ENCODE results near the gene C16orf95.

The C16orf95 gene

GRCh38 chr16:87330646-87331045 is 13.5 kb upstream of the C16orf95 start:
- DNase-seq: no peak

- no peak for DNase-seq
Observed at GRCh38 chr16:87330257-87330624, 13.0 kb upstream of the C16orf95 start.

DNA sequence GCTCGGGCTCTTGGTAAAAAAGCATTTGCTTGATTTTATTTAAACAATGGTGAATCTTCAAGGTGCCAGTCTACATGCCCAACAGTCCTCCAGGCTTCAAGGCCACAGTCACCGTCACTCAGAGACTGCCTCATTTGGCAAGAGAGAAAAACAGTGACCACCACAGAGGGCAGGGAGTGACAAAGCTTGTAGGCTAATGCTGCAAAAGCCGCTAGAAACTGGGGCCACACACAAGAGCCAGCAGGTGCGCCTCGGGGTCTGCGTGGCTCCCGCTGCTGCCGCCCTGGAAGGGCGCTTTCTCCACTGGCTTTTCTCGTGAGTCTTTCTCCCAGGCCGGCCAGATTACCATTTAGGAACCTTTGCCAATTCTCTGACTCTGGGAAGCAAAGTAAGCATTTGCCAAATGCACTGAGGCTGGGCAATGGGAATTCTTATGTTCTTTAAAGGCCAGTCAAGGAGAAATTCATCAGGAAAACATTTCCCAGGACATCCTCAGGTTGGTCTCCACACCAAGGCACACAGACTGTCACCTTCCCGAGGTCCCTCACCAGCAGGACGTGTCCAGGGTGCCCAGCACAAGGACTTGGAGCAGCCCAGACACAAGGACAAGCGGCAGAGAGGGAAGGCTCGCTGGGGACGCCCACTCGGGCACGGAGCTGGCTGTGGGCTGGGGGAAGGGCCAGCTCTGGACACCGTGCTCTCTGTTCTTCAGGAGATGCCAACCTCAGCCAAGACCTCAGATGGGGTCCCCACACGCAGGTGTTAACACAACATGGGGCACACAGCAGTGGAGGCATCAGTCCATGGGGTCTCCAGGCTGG is 12.5 kb upstream of the C16orf95 start:
- DNase-seq: no peak

GRCh38 chr16:87328846-87329245 is 11.7 kb upstream of the C16orf95 start:
- peak; percentile 36 for DNase-seq

DNA sequence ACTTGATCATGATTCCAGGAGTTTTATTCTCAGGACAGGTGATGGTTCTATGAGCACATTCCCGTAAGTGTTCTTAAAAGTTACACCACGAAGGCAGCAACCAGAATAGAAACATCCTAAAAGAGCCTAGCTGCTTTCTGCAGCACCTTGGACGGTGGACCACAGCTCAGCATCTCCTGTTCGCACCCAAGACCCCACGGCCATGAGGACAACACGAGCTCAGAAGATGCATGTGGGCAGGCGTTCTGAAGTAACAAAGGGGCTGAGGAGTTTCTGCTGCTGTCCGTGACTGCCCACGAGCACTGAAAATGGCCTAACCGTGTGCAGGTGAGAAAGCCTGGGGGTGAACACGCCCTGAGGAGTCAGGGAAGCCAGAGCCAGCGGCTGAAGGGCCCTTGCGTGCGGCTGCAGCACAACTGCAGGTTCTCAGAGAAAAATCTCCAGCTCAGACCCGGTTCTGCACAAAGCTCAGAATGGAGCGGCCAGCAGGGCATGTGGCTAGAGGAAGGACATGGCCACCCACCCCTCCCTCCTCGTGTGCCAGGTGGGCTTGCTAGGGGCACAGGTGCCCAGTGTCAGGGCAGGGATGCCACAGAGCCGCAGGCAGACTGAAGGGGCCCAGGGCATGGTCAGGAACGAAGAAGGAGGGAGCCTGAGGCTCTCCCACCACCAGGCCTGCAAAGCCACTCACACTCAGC is 10.8 kb upstream of the C16orf95 start:
- DNase-seq: no peak

- DNase-seq: no peak
Observed at GRCh38 chr16:87326151-87326571, 9.0 kb upstream of the C16orf95 start.

- DNase-seq: no peak
Observed at GRCh38 chr16:87325423-87325858, 8.2 kb upstream of the C16orf95 start.

DNA sequence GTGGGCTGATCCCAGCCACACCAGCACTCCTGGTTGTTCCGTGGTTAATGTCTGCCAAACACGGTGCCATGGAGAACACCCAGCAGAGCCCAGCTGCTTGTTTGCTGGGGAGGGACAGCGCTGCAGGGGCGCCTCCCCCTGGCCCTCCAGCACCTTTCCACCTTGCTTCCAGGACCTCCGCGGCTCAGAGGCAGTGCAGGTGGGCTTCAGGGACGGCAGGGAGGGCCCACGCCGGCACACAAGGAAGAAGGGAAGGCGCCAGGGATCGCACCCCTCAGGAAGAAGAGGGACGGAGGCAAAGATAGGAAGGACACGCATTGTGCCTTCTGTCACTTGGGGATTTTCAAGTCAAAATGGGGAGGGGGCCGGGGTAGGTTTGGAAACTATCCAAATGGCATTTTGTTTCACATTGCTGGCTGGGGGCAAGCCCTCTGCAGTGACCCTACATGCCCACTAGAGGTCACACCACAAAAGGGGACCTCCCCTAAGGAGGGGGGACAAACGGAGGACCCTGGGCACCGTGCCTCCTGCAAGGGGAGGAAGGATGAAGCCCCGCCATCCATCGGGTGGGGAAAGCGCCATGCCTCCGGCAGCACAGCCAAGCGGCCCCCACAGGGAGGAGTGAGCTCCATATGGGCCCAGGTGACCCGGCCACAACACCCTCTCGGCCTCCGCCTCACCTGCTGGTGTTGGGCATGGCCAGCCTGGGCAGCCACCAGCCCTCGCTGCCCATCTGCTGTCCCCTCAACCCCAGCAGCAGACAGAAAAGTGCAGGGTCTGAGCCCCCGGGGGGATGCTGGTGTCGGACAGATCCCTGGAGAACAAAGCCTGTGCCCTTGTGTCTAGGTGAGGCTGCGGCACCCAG is 7.5 kb upstream of the C16orf95 start:
- DNase-seq: peak; percentile 27

DNA sequence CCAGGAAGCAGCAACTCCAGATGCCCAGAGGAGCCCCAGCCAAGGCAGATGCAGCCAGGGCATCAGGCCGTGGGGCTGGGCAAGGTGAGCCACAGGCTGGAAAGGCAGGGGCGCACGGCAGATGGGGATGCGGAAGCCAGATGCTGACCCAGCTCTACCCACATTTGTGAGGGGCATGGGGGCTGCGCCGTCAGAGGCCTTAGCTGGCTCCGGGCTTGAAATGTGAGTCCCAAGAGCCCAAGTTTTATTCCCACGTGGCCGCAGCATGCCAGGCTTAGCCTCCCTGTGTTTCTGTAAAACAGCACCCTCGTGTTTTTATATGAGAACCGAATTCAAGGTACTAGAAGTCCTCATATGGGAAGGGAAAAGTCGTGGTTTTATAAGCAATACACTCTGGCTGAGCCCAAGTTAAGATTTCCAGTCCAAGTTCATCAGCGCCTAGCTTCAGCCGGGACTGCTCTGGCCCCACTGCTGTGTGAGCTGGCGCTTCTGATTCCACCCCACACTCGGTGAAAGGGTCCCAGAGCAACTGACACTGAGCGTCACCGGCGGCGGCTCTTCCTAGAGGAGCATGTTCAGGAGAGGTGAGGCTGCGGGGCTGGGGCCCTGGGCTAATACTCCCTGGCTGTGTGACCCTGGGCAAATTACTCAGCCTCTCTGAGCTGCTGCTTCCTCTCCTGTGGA is 6.7 kb upstream of the C16orf95 start:
- no peak for DNase-seq

DNA sequence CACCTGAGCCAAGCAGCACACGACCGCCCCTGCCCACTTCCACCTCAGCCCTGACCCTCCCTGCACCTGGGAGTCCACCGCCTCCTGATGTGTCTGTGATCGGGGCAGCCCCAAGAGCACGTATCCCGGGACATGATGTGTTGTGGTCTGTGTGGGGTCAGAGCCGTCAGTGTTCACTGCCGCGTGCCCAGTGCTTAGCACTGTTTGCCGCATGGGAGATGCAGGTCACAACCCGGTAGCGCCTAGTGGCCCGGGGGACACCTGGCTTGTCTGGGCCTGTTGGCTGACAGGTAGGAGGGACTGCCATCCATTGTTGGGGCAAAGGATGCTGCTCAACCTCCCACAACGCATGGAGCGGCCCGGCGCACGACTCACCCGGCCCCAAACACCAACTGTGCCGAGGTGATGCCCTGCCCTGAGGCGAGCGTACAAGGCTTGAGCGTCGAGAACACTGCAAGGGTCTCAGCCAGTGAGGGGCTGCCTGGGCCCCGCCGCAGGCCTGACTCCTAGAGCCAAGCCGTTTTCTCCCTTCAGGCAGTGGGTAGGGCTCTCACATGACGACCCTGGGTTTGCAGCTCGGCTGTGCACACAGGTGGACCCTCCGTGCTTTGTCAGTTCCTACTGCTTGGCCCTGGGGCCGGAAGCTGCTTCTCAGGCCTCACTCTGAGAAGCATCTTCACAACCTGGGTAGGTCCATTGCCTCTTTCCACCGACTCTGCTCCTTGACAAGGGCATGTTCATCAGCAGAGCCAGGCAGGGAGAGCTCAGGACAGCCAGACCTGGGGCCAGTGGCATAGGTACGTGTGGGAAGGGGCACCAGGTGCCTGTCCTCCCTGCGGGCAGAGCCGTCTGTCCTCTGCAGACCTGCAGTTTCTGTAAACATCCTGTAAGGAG is 5.9 kb upstream of the C16orf95 start:
- no peak for DNase-seq

GRCh38 chr16:87322360-87322759 is 5.2 kb upstream of the C16orf95 start:
- no peak for DNase-seq

GRCh38 chr16:87321336-87322107 is 4.3 kb upstream of the C16orf95 start:
- DNase-seq: no peak

GRCh38 chr16:87320510-87321227 is 3.5 kb upstream of the C16orf95 start:
- DNase-seq: no peak

DNA sequence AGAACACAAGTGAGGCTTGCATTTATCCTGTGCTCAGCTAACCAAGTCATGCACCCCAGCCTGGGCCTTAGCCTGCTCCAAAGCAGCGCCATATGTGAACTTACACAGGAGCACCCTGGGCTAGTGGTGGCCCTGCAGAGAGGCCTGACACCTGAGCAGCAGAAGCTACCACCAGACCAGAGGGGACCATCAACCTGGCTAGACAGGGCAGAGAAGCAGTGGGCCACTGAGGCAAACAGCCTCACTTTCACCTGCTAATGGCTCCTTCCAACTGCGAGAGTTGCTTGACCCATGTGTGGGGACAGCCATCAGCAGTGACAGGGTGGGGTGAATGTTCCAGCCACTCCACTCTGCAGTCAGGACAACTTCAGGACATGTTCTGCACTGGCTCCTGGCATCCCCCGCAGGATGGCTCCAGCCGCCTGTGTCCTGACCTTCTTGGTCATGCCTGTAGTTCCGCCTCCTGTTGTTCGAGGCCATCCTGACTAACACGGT is 2.9 kb upstream of the C16orf95 start:
- DNase-seq: no peak

DNA sequence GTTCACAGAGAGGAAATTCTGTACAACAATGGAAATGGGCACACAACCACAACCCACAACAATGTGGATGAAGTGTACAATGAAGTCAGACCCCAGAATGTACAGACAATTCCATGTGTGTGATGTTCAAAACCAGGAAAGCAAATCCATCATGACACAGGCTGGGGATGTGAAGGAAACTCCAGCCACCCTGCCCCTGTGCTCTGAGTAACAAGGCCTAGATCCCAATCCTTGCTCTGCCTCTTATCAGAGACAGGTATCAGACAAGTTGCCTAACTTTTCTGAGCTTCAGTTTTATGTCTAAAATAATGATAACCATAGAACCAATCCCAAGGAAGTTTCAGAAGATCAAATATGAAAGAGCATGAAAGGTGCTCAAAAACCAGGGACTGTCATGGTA is 1.8 kb upstream of the C16orf95 start:
- no peak for DNase-seq

- peak; percentile 63 for DNase-seq
Observed at GRCh38 chr16:87317750-87318644, 805 bp upstream of the C16orf95 start.

- DNase-seq: no peak
Observed at GRCh38 chr16:87316450-87316922, 706 bp downstream of the C16orf95 start.

GRCh38 chr16:87314990-87315420 is 2.2 kb downstream of the C16orf95 start:
- DNase-seq: no peak

DNA sequence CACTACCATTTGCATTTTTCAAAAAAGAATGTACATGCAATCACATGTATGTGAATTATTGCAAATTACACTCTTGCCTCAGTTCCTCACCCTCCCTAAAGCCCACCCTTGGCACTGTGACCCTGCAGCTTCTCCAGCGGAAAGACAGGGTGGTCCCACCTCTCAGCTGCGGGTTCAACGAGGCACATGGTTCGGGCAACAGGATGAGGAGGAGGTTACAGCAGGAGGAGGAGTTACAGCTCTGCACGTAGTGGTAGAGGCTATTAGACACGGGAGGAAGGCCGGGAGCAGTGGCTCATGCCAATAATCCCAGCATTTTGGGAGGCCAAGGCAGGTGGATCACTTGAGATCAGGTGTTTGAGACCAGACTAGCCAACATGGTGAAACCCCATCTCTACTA is 5.2 kb downstream of the C16orf95 start:
- no peak for DNase-seq
